WTC11 (cell line): ENCODE results near the gene EXOSC5. TPM values are rescaled to one million over a fixed set of nuclear protein-coding genes. Genes with fewer than 3 reads are reported as not detected.
A peak's percentile ranks its signal among the peaks of the same experiment; 100 is the strongest.

Source experiments
- ATAC-seq: fragments of 200-7000 bp; cut with Tn5 transposase; 2 replicates; pipeline ENCODE4 v1.10.0; 2021; ENCODE audit warnings: mild to moderate bottlenecking, moderate library complexity
- CTCF ChIA-PET: fragments of 300-600 bp; sonication (Branson Sonifier 250); formaldehyde crosslinking; loops from one replicate; lab custom pipeline; 2021; ENCODE audit warnings: antibody characterized with exemption; lab: Charles Lee
- POLR2A ChIA-PET: fragments of 350-600 bp; sonication (Branson Sonifier 250); formaldehyde crosslinking; loops from one replicate; lab custom pipeline; 2021; ENCODE audit warnings: antibody characterized with exemption; lab: Charles Lee
- DNase-seq: peaks from one replicate; pipeline ENCODE4 v3.0.0; 2021; ENCODE audit warnings: low spot score
- H3K27ac Mint-ChIP-seq: 2 replicates; pipeline ENCODE4 v1.8.0; 2021; ENCODE audit warnings: mixed read lengths
- H3K27me3 Mint-ChIP-seq: 2 replicates; pipeline ENCODE4 v1.8.0; 2021; ENCODE audit warnings: low read depth, mild to moderate bottlenecking, moderate library complexity, mixed read lengths
- H3K36me3 Mint-ChIP-seq: 2 replicates; pipeline ENCODE4 v1.8.0; 2021; ENCODE audit warnings: mixed read lengths
- H3K4me1 Mint-ChIP-seq: 2 replicates; pipeline ENCODE4 v1.8.0; 2022; ENCODE audit warnings: mixed read lengths
- H3K4me3 Mint-ChIP-seq: 2 replicates; pipeline ENCODE4 v1.8.0; 2021; ENCODE audit warnings: mild to moderate bottlenecking, moderate library complexity, mixed read lengths
- H3K9me3 Mint-ChIP-seq: 2 replicates; pipeline ENCODE4 v1.8.0; 2021; ENCODE audit warnings: mixed read lengths
- AR ChIP-seq: fragments of 250-450 bp; sonication (Bioruptor Pico); IDR thresholded peaks from 2 replicates; pipeline ENCODE4 v1.9.0; 2021; ENCODE audit warnings: mild to moderate bottlenecking
- ARID4B ChIP-seq: sonication (generic); formaldehyde crosslinking; IDR thresholded peaks from 2 replicates; pipeline ENCODE4 v1.8.0; 2023; ENCODE audit warnings: missing genetic modification reagents, mild to moderate bottlenecking, borderline replicate concordance
- ATF3 ChIP-seq: sonication (generic); formaldehyde crosslinking; conservative IDR thresholded peaks from 2 replicates; pipeline ENCODE4 v1.8.1; 2022; ENCODE audit warnings: mild to moderate bottlenecking, missing genetic modification reagents
- CDX4 ChIP-seq: fragments of 250-450 bp; sonication (Bioruptor Pico); IDR thresholded peaks from 2 replicates; pipeline ENCODE4 v1.9.0; 2021; ENCODE audit warnings: moderate library complexity, mild to moderate bottlenecking, inconsistent platforms, borderline replicate concordance
- CREM ChIP-seq: sonication (generic); formaldehyde crosslinking; IDR thresholded peaks from 2 replicates; pipeline ENCODE4 v1.8.1; 2022; ENCODE audit warnings: mild to moderate bottlenecking, missing genetic modification reagents, moderate library complexity
- CTCF ChIP-seq: fragments of 200-600 bp; IDR thresholded peaks from 2 replicates; pipeline ENCODE4 v1.8.0; 2022; ENCODE audit warnings: antibody characterized with exemption
- EMX1 ChIP-seq: fragments of 250-450 bp; sonication (Bioruptor Pico); IDR thresholded peaks from 2 replicates; pipeline ENCODE4 v1.8.0; 2021; ENCODE audit warnings: mild to moderate bottlenecking
- ETV6 ChIP-seq: sonication (generic); formaldehyde crosslinking; IDR thresholded peaks from 2 replicates; pipeline ENCODE4 v1.8.1; 2022; ENCODE audit warnings: mild to moderate bottlenecking, missing genetic modification reagents
- GRHL2 ChIP-seq: fragments of 250-450 bp; sonication (Bioruptor Pico); IDR thresholded peaks from 2 replicates; pipeline ENCODE4 v1.8.0; 2022; ENCODE audit warnings: mild to moderate bottlenecking, moderate library complexity; ENCODE audit not compliant: insufficient replicate concordance, severe bottlenecking
- GTF2I ChIP-seq: fragments of 250-450 bp; sonication (Bioruptor Pico); conservative IDR thresholded peaks from 2 replicates; pipeline ENCODE4 v1.4.0; 2021; ENCODE audit warnings: mild to moderate bottlenecking
- JUN ChIP-seq: sonication (generic); formaldehyde crosslinking; IDR thresholded peaks from 2 replicates; pipeline ENCODE4 v1.8.0; 2023; ENCODE audit warnings: mild to moderate bottlenecking, missing genetic modification reagents
- NFYB ChIP-seq: sonication (generic); formaldehyde crosslinking; conservative IDR thresholded peaks from 2 replicates; pipeline ENCODE4 v1.8.0; 2022; ENCODE audit warnings: low read depth, missing genetic modification reagents
- TCF7 ChIP-seq: sonication (generic); formaldehyde crosslinking; IDR thresholded peaks from 2 replicates; pipeline ENCODE4 v1.8.0; 2022; ENCODE audit warnings: mild to moderate bottlenecking, low read depth, missing genetic modification reagents, moderate library complexity
- USF2 ChIP-seq: sonication (generic); formaldehyde crosslinking; IDR thresholded peaks from 2 replicates; pipeline ENCODE4 v1.8.1; 2023; ENCODE audit warnings: mild to moderate bottlenecking, missing genetic modification reagents, moderate library complexity
- ZNF232 ChIP-seq: sonication (generic); formaldehyde crosslinking; IDR thresholded peaks from 2 replicates; pipeline ENCODE4 v1.8.0; 2022; ENCODE audit warnings: mild to moderate bottlenecking, missing genetic modification reagents
- ZNF396 ChIP-seq: fragments of 250-450 bp; sonication (Bioruptor Pico); IDR thresholded peaks from 2 replicates; pipeline ENCODE4 v1.8.0; 2021; ENCODE audit warnings: mild to moderate bottlenecking, moderate library complexity, borderline replicate concordance
- ZNF423 ChIP-seq: fragments of 250-450 bp; sonication (Bioruptor Pico); IDR thresholded peaks from 2 replicates; pipeline ENCODE4 v2.1.2; 2022; ENCODE audit warnings: mild to moderate bottlenecking, moderate library complexity
- ZNF532 ChIP-seq: fragments of 250-450 bp; sonication (Bioruptor Pico); IDR thresholded peaks from 2 replicates; pipeline ENCODE4 v1.9.0; 2021; ENCODE audit warnings: mild to moderate bottlenecking, borderline replicate concordance
- total RNA-seq: library from RNA; stranded (reverse); gene quantifications from 3 replicates; pipeline ENCODE4 v1.2.3, GENCODE V29; 2021

Gene EXOSC5
- total RNA-seq, 1 experiment from 2014 or later: 56.4 TPM

GRCh38 chr19:41363753-41364523, 33.2 kb downstream of the EXOSC5 start, which contains the start of gene B9D2 (continued):
- 0 out of 2 replicates have a peak, but pooled peaks have one; percentile 9 for TF ChIP-seq CREM (CRISPR knock-in tag)
- peak; percentile 50; the same call in 1 of the 2 replicates for TF ChIP-seq NFYB
- TF ChIP-seq USF2 (CRISPR knock-in tag): no peak

GRCh38 chr19:41363371-41363752, 33.8 kb downstream of the EXOSC5 start:
- ChIA-PET CTCF (interaction anchor here (1.0 to 4.4 kb wide), 13 partner anchors 10 to 207 kb away, joined by 3 to 103 read pairs (median 9); partner anchors contain the start of genes B3GNT8, TGFB1 and TMEM91), POLR2A (interaction anchor here (0.7 to 1.7 kb wide), 7 partner anchors 9 to 586 kb away, joined by 3 to 9 read pairs (median 4); partner anchors contain the start of genes CCDC97, DMAC2, HNRNPUL1 and RAB4B)
- Mint-ChIP-seq H3K9me3 (no peaks in the 10 kb centered on the region), H3K27me3 (no peaks in the 10 kb centered on the region), H3K27ac (no peak overlapping the region), H3K4me3 (peak overlapping the region; percentile 90), H3K4me1 (peaks cover 6% of the 10 kb centered on the region; the same call in 1 of the 2 replicates), H3K36me3 (no peaks in the 10 kb centered on the region)
- DNase-seq (no peak), ATAC-seq (no peak)
- TF ChIP-seq ZNF423 (no peak), ARID4B (CRISPR knock-in tag) (no peak), AR (CRISPR knock-in tag) (no peak), ATF3 (CRISPR knock-in tag) (no peak), GTF2I (CRISPR knock-in tag) (no peak), JUN (CRISPR knock-in tag) (no peak), ZNF232 (CRISPR knock-in tag) (no peak), TCF7 (no peak), ETV6 (CRISPR knock-in tag) (no peak), GRHL2 (CRISPR knock-in tag) (no peak), EMX1 (no peak), ZNF532 (CRISPR knock-in tag) (no peak), CDX4 (no peak), CTCF (no peak), ZNF396 (CRISPR knock-in tag) (no peak)
